Measurements from ENCODE around the gene CIP2A.

CIP2A gene

GRCh38 chr3:108509263-108509662 lies 80.0 kb downstream of the CIP2A start:
- DNase-seq: no peak

GRCh38 chr3:108507902-108508301 lies 81.3 kb downstream of the CIP2A start:
- DNase-seq: no peak

- DNase-seq: no peak
Measured at GRCh38 chr3:108505811-108506210, 83.4 kb downstream of the CIP2A start.

GRCh38 chr3:108503722-108504121 lies 85.5 kb downstream of the CIP2A start:
- no peak for DNase-seq

GRCh38 chr3:108501535-108501934 lies 87.7 kb downstream of the CIP2A start:
- DNase-seq: no peak

- no peak for DNase-seq
Measured at GRCh38 chr3:108500728-108501127, 88.5 kb downstream of the CIP2A start.
